SJSA1 (cell line): ENCODE data around the gene PHIP. TPM values are rescaled to one million over a fixed set of nuclear protein-coding genes. Genes with fewer than 3 reads are reported as not detected.

Source experiments
- DNase-seq, 2 experiments: peaks; one replicate each; pipeline ENCODE4 v3.0.0-alpha.2; 2015 to 2020; ENCODE audit warnings: low spot score in 2 of 2, low read depth in 1 of 2
- H3K27ac ChIP-seq: fragments of 250-450 bp; sonication (Bioruptor Pico); 2 replicates; pipeline ENCODE4 v1.5.1; 2020; ENCODE audit warnings: mild to moderate bottlenecking, moderate library complexity
- H3K27me3 ChIP-seq: fragments of 250-450 bp; sonication (Bioruptor Pico); replicated peaks from 2 replicates; pipeline ENCODE4 v1.5.1; 2020; ENCODE audit warnings: mild to moderate bottlenecking, moderate library complexity
- H3K36me3 ChIP-seq: fragments of 250-450 bp; sonication (Bioruptor Pico); 2 replicates; pipeline ENCODE4 v1.5.1; 2020; ENCODE audit warnings: mild to moderate bottlenecking
- H3K4me1 ChIP-seq: fragments of 250-450 bp; sonication (Bioruptor Pico); replicated peaks from 2 replicates; pipeline ENCODE4 v1.6.1; 2021; ENCODE audit warnings: mild to moderate bottlenecking
- H3K4me3 ChIP-seq: fragments of 250-450 bp; sonication (Bioruptor Pico); 2 replicates; pipeline ENCODE4 v1.5.1; 2020; ENCODE audit warnings: mild to moderate bottlenecking
- H3K9me3 ChIP-seq: fragments of 250-450 bp; sonication (Bioruptor Pico); replicated peaks from 2 replicates; pipeline ENCODE4 v1.5.1; 2020; ENCODE audit warnings: mild to moderate bottlenecking
- total RNA-seq: library from RNA; depleted of rRNA; stranded (reverse); fragments of >200 nt; shearing (Covaris generic); gene quantifications from 2 replicates; pipeline ENCODE4 v1.2.3, GENCODE V29; 2014

PHIP gene
- total RNA-seq, 1 experiment from 2014 or later, result 20.0 TPM

DNA sequence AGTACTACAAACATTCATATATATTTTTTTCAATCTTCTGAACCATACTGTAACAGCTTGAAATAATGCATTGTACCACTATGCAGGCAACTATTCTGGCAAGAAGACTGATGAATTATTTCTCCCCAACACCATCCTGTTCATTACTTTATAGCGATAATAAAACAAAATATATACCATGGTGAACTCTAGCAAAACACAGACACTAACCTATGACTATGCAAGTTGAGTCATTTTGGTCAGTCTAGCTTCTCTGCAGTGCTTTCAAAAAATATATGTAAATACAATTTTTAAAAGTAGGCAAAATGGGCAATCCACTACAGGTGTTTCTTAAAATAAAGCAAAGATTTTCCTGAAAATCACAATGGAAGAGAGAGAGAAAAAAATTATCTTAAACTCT lies 20.3 kb downstream of the PHIP start:
- Histone ChIP-seq H3K4me1 (no peaks in the 10 kb centered on the region), H3K27me3 (no peaks in the 10 kb centered on the region), H3K9me3 (no peaks in the 10 kb centered on the region), H3K27ac (no peak overlapping the region), H3K36me3 (peaks cover 41% of the 10 kb centered on the region), H3K4me3 (no peak overlapping the region)
- DNase-seq, result no peak

DNA sequence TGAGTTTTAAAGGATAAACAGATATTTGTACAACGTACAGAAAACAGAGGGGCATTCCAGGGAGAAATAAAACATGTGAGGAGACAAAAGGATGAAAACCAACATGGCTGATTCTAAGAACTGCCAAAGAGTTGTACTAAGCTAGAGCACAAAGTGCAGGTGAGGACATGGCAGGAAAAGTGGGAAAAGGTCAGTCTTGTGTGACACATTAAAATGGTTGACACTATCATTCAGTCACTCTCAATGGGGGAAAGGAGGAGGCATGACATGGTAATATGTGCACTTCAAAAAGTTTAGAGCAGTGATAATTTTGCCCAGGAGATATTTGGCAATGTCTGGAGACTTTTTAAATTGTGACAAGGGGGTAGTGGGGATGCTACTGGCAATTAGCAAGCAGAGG lies 21.8 kb downstream of the PHIP start:
- no peak for DNase-seq
- no peak overlapping the region for H3K27ac ChIP-seq
- H3K27me3 ChIP-seq, result no peaks in the 10 kb centered on the region
- H3K36me3 ChIP-seq, result peaks cover 52% of the 10 kb centered on the region
- H3K4me3 ChIP-seq, result no peak overlapping the region
- no peaks in the 10 kb centered on the region for H3K4me1 ChIP-seq
- H3K9me3 ChIP-seq, result no peaks in the 10 kb centered on the region

DNA sequence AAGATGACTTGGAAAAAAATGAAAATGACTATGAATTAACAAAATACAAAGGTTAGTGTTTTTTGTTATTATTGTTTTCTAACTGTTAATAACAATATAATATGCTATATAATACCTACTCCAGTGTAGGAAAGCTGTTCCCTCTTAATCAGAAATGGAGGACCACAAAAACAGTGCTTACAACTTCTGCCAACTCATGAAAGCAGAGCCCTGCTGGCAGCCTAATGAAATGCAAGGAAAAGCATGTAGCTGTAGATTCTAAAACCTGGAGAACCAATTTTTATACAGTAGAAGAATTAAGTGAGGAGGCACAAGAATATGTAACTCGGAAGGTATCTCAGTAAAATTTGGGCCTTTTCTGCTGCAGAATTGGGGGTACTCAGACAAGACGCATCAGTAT lies 29.4 kb downstream of the PHIP start:
- no peaks in the 10 kb centered on the region for H3K4me1 ChIP-seq
- H3K4me3 ChIP-seq, result no peak overlapping the region
- H3K27ac ChIP-seq, result no peak overlapping the region
- H3K36me3 ChIP-seq, result peaks cover 27% of the 10 kb centered on the region
- no peaks in the 10 kb centered on the region for H3K9me3 ChIP-seq
- no peak for DNase-seq
- no peaks in the 10 kb centered on the region for H3K27me3 ChIP-seq

DNA sequence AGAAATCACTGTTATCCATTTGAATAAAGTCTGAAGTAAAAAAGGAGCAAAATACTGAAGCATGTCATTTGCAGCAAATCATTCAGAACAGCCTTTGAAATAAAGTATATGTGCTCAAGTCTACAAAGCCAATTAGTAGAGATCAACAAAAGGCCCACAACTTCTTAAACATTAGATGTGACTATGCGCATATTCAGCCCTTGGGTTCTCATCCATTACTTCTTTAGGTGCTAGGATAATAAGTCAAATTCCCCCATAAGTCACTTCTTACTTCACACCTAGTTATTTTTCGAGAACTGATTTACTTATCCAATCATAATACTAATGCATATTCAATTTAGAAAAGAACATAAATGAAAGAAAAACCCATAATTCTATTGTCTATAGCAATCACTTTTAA lies 31.0 kb downstream of the PHIP start:
- H3K4me3 ChIP-seq, result no peak overlapping the region
- H3K4me1 ChIP-seq, result no peaks in the 10 kb centered on the region
- H3K36me3 ChIP-seq, result peaks cover 21% of the 10 kb centered on the region
- H3K27ac ChIP-seq, result no peak overlapping the region
- H3K27me3 ChIP-seq, result no peaks in the 10 kb centered on the region
- H3K9me3 ChIP-seq, result no peaks in the 10 kb centered on the region
- no peak for DNase-seq

DNA sequence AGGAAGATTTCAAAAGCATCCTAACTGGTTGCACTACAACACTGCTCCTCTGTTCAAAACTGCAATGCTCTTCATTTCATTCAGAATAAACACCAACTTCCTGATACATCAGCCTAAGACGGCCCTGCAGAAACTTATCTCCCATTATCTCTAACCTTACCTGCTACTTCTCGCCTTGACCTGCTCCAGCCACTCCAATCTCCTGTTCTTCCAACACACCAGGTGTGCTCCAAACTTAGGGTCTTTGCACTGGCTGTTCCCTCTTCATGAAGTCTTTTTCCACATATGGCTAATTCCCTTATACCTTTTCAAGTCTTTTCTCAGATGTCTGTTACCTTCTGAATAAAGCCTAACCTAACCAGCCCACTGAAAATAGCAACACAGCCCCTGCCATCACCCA lies 32.1 kb downstream of the PHIP start:
- Histone ChIP-seq H3K9me3 (no peaks in the 10 kb centered on the region), H3K4me3 (no peak overlapping the region), H3K36me3 (peaks cover 27% of the 10 kb centered on the region), H3K4me1 (no peaks in the 10 kb centered on the region), H3K27me3 (no peaks in the 10 kb centered on the region), H3K27ac (no peak overlapping the region)
- DNase-seq, result no peak

DNA sequence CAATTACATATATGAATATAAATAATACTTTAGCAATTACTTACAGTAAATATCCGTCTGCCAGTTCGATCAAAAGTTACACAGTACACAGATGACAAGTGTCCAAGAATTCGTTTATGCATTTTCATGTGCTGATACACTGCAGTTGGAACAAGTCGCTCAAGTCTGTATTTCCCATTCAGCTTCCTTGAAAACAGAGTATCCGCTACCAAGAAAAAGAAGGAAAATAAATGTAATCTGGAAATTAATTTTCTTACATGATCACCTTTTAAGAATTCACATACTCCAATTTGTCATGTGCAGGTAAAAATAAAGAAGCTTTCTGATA lies 35.3 kb downstream of the PHIP start:
- no peak overlapping the region for H3K4me3 ChIP-seq
- peaks cover 40% of the 10 kb centered on the region for H3K36me3 ChIP-seq
- no peaks in the 10 kb centered on the region for H3K4me1 ChIP-seq
- no peaks in the 10 kb centered on the region for H3K9me3 ChIP-seq
- DNase-seq, result no peak
- no peaks in the 10 kb centered on the region for H3K27me3 ChIP-seq
- H3K27ac ChIP-seq, result no peak overlapping the region

DNA sequence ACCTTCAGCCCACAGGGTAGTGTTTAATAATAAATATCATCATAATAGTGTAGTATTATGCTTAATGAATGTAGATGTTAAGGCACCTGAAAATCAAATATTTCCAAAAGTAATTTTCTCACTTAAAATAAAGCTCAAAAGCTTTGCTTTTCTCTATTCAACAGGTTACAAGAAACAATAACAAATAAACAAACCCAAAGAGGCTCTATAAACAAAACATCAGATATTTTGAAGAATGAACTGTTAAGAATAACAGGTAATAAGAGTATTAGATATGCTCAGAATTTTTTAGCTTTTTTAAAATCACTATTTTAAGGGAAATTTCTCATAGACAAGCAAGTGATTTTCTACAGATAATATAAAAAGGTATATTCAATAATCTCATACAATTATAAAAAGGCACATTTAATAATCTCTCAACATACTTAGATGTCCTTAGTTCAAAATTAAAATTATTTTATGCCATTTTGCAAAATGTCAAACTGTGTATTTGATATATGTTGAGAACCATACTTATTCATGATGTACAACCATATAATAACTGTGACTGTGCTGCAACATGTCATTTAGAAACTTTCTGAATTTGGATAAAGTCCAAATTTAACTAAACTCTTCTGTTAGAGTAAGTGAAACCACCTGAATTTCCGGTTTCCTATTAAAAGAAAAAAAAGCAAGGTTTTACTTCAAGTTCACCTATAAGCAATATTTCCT lies 35.8 kb downstream of the PHIP start:
- no peaks in the 10 kb centered on the region for H3K4me1 ChIP-seq
- DNase-seq, result no peak
- H3K27ac ChIP-seq, result no peak overlapping the region
- H3K36me3 ChIP-seq, result peaks cover 44% of the 10 kb centered on the region
- H3K9me3 ChIP-seq, result no peaks in the 10 kb centered on the region
- no peak overlapping the region for H3K4me3 ChIP-seq
- H3K27me3 ChIP-seq, result no peaks in the 10 kb centered on the region

DNA sequence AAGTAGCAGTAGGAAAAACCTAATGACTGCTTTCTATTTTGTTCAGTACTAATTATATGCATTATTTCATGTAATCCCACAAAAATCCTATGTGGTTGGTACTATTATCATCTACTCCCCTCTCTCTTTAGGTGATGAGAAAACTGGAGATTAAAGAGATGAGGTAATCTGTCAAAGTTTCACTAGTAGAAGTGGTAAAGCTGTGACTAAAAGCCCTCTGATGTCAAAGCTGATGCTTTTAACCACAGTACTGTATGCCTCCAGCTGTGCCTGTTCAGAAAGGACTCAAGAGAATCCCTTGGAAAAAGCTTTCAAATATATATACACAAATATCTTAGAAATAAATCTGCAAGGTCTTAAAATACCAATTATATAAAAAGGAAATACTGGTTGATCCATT lies 38.0 kb downstream of the PHIP start:
- no peaks in the 10 kb centered on the region for H3K4me1 ChIP-seq
- no peak for DNase-seq
- no peak overlapping the region for H3K4me3 ChIP-seq
- no peak overlapping the region for H3K27ac ChIP-seq
- no peaks in the 10 kb centered on the region for H3K9me3 ChIP-seq
- no peaks in the 10 kb centered on the region for H3K27me3 ChIP-seq
- H3K36me3 ChIP-seq, result peaks cover 46% of the 10 kb centered on the region

DNA sequence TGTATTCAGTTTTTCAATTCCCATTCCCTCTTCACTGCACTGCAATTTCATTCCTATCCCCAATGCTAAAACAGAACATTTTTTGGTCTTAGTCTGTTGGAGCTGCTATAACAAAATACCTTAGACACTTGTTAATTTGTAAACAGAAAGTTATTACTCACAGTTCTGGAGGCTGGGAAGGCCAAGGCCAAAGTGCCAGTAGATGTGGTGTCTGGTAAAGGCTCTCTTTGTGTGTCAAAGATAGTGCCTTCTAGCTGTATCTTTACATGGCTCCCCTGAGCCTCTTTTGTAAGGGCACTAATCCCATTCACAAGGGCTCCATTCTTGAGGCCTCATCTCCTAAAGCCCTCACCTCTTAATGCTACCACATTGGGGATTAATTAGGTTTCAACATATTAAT lies 40.0 kb downstream of the PHIP start:
- no peaks in the 10 kb centered on the region for H3K4me1 ChIP-seq
- peaks cover 50% of the 10 kb centered on the region for H3K36me3 ChIP-seq
- H3K4me3 ChIP-seq, result no peak overlapping the region
- H3K27ac ChIP-seq, result no peak overlapping the region
- no peaks in the 10 kb centered on the region for H3K9me3 ChIP-seq
- no peak for DNase-seq
- H3K27me3 ChIP-seq, result no peaks in the 10 kb centered on the region

DNA sequence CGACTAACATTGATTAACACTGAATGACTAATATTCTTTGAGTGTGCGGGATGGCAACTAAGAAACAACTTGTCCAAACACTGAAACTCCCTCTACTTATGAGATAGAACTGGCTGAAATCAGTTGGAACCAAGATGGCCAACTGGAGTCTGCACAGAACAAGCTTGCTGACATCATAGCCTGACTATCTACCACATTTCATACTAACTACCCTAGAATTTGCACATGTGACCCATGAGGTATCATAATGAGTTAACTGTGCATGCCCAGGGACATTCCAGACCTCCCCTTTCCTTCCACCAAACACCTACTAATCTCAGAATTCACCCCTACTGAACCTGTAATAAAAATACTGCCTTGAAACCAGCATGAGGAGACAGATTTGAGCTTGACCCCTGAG lies 43.2 kb downstream of the PHIP start:
- peaks cover 28% of the 10 kb centered on the region for H3K36me3 ChIP-seq
- DNase-seq, result no peak
- H3K4me3 ChIP-seq, result no peak overlapping the region
- H3K27ac ChIP-seq, result no peak overlapping the region
- H3K4me1 ChIP-seq, result peaks cover 16% of the 10 kb centered on the region
- no peaks in the 10 kb centered on the region for H3K27me3 ChIP-seq
- no peaks in the 10 kb centered on the region for H3K9me3 ChIP-seq

DNA sequence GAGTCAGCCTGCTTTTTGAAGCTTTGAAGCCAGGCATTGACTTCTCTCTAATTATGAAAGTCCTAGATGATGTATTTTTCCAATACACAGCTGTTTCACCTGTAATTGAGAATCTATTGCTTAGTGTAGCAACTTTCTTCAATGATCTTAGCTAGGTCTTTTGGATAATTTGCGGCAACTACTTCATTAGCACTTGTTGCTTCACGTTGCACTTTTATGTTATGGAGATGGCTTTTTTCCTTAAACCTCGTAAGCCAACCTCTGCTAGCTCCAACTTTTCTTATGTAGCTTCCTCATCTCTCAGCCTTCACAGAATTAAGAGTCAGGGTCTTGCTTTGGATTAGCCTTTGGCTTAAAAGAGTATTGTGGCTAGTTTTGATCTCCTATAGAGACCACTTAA lies 44.8 kb downstream of the PHIP start:
- Histone ChIP-seq H3K36me3 (peaks cover 14% of the 10 kb centered on the region), H3K4me3 (no peak overlapping the region), H3K4me1 (peaks cover 19% of the 10 kb centered on the region), H3K27me3 (no peaks in the 10 kb centered on the region), H3K27ac (no peak overlapping the region), H3K9me3 (no peaks in the 10 kb centered on the region)
- no peak for DNase-seq

DNA sequence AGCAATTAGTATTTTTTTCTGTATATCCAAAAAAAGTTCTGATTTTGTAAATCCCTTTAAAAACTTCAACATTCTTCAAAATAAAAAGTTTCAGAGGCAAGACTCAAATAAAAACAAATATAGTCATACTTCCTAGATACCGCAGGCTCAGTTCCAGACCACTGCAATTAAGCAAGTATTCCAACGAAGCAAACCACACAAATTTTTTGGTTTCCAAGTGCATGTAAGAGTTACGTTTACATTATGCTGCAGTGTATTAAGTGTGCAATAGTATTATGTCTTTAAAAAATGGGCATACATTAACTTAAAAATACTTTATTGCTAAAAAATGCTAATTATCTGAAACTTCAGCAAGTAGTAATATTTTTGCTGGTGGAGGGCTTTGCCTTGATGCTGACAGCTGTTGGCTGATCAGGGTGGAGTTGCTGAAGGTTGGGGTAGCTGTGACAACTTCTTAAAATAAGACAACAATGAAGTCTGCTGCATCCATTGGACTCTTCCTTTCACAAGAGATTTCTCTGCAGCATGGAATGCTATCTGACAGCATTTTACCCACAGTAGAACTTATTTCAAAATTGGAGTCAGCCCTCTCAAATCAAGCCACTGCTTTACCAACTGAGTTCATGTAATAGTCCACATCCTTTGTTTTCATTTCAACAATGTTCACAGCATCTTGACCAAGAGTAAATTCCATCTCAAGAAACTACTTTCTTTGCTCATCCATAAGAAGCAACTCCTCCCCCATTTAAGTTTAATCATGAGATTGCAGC lies 46.0 kb downstream of the PHIP start:
- Histone ChIP-seq H3K9me3 (no peaks in the 10 kb centered on the region), H3K36me3 (peaks cover 8% of the 10 kb centered on the region; the same call in 1 of the 2 replicates), H3K4me3 (no peak overlapping the region), H3K27me3 (no peaks in the 10 kb centered on the region), H3K27ac (no peak overlapping the region; the same call in 1 of the 2 replicates), H3K4me1 (peaks cover 19% of the 10 kb centered on the region)
- DNase-seq, result peak; percentile 38 to 57

DNA sequence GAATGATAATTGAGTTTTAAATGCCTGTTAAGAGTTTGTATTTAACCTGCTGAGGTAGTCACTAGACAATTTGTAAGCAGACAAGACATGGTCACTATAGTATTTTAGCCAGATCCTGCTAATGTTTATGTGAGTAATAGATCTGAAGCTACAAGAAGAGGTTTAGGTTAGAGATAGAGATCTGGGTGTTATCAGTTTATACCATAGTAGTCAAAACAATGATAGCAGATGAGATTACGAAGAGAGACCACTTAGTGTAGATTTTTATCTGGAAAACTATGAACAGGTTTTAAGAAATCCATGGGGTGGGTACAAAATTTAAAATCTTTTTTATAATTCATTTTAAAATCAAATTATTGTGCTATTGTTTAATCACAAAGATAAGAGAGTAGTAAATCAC lies 47.5 kb downstream of the PHIP start:
- Histone ChIP-seq H3K4me1 (peaks cover 19% of the 10 kb centered on the region), H3K27me3 (no peaks in the 10 kb centered on the region), H3K27ac (no peak overlapping the region), H3K36me3 (peaks cover 11% of the 10 kb centered on the region; the same call in 1 of the 2 replicates), H3K9me3 (no peaks in the 10 kb centered on the region), H3K4me3 (no peak overlapping the region)
- no peak for DNase-seq

DNA sequence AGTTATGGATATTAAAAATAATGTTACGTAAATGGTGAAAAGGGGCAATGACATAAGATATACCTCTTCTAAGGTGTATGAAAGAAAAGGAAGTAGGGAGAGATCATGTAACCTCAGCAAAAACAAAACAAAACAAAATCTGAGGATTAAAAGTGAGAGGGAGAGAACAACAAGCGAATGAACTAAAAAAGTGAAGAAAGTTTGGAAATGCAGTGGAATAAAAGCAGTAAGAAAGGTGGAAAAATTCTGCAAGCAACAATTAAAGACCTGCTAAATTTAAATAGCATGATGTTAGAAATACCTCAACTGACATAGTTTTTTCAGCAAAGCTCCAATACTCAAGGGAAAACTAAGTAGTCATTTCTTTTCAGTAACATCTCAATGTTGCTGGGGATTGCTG lies 48.0 kb downstream of the PHIP start:
- no peaks in the 10 kb centered on the region for H3K27me3 ChIP-seq
- peaks cover 12% of the 10 kb centered on the region; the same call in 1 of the 2 replicates for H3K36me3 ChIP-seq
- no peak overlapping the region for H3K4me3 ChIP-seq
- DNase-seq, result no peak
- H3K4me1 ChIP-seq, result peaks cover 19% of the 10 kb centered on the region
- no peaks in the 10 kb centered on the region for H3K9me3 ChIP-seq
- H3K27ac ChIP-seq, result no peak overlapping the region
